ENCODE results near the gene PRKAA1.
"Not testable (repeated sequence)": the region's sequence is repeated elsewhere in the genome, so short reads cannot be mapped to it uniquely, and the experiment has no call there.

- TF ChIP-seq MAZ (IDR thresholded peaks at IDR 0.05; ENCODE audit: borderline replicate concordance, low read depth, low read length); CHD4 (IDR thresholded peaks at IDR 0.05; ENCODE audit: borderline replicate concordance); CEBPB (IDR thresholded peaks at IDR 0.05); RFX5 (IDR thresholded peaks at IDR 0.05); CHD2 (IDR thresholded peaks at IDR 0.05; ENCODE audit: low read length, partially characterized antibody); POLR2A (IDR thresholded peaks at IDR 0.05; ENCODE audit: low read length); HOXA7 (CRISPR knock-in tag; IDR thresholded peaks at IDR 0.05); ZNF302 (CRISPR knock-in tag; IDR thresholded peaks at IDR 0.05); POLR2AphosphoS2 (conservative IDR thresholded peaks at IDR 0.05; ENCODE audit: low read length); NR3C1 (IDR thresholded peaks at IDR 0.05); ZSCAN20 (CRISPR knock-in tag; IDR thresholded peaks at IDR 0.05): not testable (repeated sequence)
- TF ChIP-seq, protein P1, sequence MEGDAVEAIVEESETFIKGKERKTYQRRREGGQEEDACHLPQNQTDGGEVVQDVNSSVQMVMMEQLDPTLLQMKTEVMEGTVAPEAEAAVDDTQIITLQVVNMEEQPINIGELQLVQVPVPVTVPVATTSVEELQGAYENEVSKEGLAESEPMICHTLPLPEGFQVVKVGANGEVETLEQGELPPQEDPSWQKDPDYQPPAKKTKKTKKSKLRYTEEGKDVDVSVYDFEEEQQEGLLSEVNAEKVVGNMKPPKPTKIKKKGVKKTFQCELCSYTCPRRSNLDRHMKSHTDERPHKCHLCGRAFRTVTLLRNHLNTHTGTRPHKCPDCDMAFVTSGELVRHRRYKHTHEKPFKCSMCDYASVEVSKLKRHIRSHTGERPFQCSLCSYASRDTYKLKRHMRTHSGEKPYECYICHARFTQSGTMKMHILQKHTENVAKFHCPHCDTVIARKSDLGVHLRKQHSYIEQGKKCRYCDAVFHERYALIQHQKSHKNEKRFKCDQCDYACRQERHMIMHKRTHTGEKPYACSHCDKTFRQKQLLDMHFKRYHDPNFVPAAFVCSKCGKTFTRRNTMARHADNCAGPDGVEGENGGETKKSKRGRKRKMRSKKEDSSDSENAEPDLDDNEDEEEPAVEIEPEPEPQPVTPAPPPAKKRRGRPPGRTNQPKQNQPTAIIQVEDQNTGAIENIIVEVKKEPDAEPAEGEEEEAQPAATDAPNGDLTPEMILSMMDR (IDR thresholded peaks at IDR 0.05) = not testable (repeated sequence)
- TF ChIP-seq, protein P2, sequence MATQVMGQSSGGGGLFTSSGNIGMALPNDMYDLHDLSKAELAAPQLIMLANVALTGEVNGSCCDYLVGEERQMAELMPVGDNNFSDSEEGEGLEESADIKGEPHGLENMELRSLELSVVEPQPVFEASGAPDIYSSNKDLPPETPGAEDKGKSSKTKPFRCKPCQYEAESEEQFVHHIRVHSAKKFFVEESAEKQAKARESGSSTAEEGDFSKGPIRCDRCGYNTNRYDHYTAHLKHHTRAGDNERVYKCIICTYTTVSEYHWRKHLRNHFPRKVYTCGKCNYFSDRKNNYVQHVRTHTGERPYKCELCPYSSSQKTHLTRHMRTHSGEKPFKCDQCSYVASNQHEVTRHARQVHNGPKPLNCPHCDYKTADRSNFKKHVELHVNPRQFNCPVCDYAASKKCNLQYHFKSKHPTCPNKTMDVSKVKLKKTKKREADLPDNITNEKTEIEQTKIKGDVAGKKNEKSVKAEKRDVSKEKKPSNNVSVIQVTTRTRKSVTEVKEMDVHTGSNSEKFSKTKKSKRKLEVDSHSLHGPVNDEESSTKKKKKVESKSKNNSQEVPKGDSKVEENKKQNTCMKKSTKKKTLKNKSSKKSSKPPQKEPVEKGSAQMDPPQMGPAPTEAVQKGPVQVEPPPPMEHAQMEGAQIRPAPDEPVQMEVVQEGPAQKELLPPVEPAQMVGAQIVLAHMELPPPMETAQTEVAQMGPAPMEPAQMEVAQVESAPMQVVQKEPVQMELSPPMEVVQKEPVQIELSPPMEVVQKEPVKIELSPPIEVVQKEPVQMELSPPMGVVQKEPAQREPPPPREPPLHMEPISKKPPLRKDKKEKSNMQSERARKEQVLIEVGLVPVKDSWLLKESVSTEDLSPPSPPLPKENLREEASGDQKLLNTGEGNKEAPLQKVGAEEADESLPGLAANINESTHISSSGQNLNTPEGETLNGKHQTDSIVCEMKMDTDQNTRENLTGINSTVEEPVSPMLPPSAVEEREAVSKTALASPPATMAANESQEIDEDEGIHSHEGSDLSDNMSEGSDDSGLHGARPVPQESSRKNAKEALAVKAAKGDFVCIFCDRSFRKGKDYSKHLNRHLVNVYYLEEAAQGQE (IDR thresholded peaks at IDR 0.05) = not testable (repeated sequence)
Measured at GRCh38 chr5:40788941-40789340, 9.2 kb downstream of the PRKAA1 start.

Data from A549 (cell line).